ENCODE measurements around the gene SEPTIN12.

SEPTIN12 gene

GRCh38 chr16:4753227-4753626 is 34.9 kb downstream of the SEPTIN12 start:
- Histone ChIP-seq H3K27me3 (ENCODE audit: control insufficient read depth, insufficient read depth, low read length, poor library complexity, severe bottlenecking) (no peaks in the 10 kb centered on the region), H3K27ac (ENCODE audit: insufficient read depth, low read depth, low read length, poor library complexity, severe bottlenecking) (no peak overlapping the region), H3K9me3 (ENCODE audit: control insufficient read depth, low read length) (no peaks in the 10 kb centered on the region), H3K36me3 (ENCODE audit: control insufficient read depth, insufficient read depth, low read length) (peaks cover 34% of the 10 kb centered on the region), H3K4me3 (ENCODE audit: insufficient read depth, low read depth, low read length) (no peak overlapping the region), H3K4me1 (ENCODE audit: control insufficient read depth, insufficient read depth, low read length) (no peaks in the 10 kb centered on the region)
- WGBS, 2 experiments, result 93 to 96% methylated on average over 11 of the region's 11 CpGs

- H3K4me3 ChIP-seq (ENCODE audit: insufficient read depth, low read depth, low read length), result no peak overlapping the region
- peaks cover 2% of the 10 kb centered on the region for H3K4me1 ChIP-seq (ENCODE audit: control insufficient read depth, insufficient read depth, low read length)
- no peaks in the 10 kb centered on the region for H3K9me3 ChIP-seq (ENCODE audit: control insufficient read depth, low read length)
- H3K36me3 ChIP-seq (ENCODE audit: control insufficient read depth, insufficient read depth, low read length), result peaks cover 31% of the 10 kb centered on the region
- no peak overlapping the region for H3K27ac ChIP-seq (ENCODE audit: insufficient read depth, low read depth, low read length, poor library complexity, severe bottlenecking)
- WGBS, 2 experiments, result 96% methylated on average over 44 of the region's 44 CpGs
- no peaks in the 10 kb centered on the region for H3K27me3 ChIP-seq (ENCODE audit: control insufficient read depth, insufficient read depth, low read length, poor library complexity, severe bottlenecking)
These were observed 35.6 kb downstream of the SEPTIN12 start for GRCh38 chr16:4752351-4753100.

DNA sequence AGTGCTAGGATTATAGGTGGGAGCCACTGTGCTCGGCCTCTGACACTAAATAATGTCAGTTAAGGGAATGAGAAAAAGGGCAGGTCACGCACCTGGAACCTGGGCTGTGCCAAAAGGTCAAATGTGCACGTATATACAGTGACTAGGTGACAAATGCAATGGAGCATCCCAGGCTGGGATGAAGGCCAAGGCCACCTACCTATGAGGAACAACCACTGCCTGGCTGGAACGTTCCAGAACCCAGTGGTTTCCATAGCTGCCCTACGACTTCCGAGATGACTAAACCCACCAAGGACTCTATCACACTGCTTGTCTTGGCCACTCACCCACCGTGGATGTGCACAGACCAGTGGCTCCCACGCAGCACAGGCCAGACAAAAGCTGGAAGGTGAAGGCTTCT is 37.2 kb downstream of the SEPTIN12 start:
- H3K27ac ChIP-seq (ENCODE audit: insufficient read depth, low read depth, low read length, poor library complexity, severe bottlenecking), result no peak overlapping the region
- no peak overlapping the region for H3K4me3 ChIP-seq (ENCODE audit: insufficient read depth, low read depth, low read length)
- H3K9me3 ChIP-seq (ENCODE audit: control insufficient read depth, low read length), result no peaks in the 10 kb centered on the region
- H3K36me3 ChIP-seq (ENCODE audit: control insufficient read depth, insufficient read depth, low read length), result peaks cover 25% of the 10 kb centered on the region
- WGBS, 2 experiments, result 94 to 95% methylated on average over 8 of the region's 8 CpGs
- no peaks in the 10 kb centered on the region for H3K27me3 ChIP-seq (ENCODE audit: control insufficient read depth, insufficient read depth, low read length, poor library complexity, severe bottlenecking)
- peaks cover 15% of the 10 kb centered on the region for H3K4me1 ChIP-seq (ENCODE audit: control insufficient read depth, insufficient read depth, low read length)

- H3K36me3 ChIP-seq (ENCODE audit: control insufficient read depth, insufficient read depth, low read length), result peaks cover 15% of the 10 kb centered on the region
- H3K9me3 ChIP-seq (ENCODE audit: control insufficient read depth, low read length), result no peaks in the 10 kb centered on the region
- no peak overlapping the region for H3K27ac ChIP-seq (ENCODE audit: insufficient read depth, low read depth, low read length, poor library complexity, severe bottlenecking)
- no peaks in the 10 kb centered on the region for H3K27me3 ChIP-seq (ENCODE audit: control insufficient read depth, insufficient read depth, low read length, poor library complexity, severe bottlenecking)
- no peak overlapping the region for H3K4me3 ChIP-seq (ENCODE audit: insufficient read depth, low read depth, low read length)
- WGBS, 2 experiments, result 92% methylated on average over 10 of the region's 10 CpGs
- peaks cover 15% of the 10 kb centered on the region for H3K4me1 ChIP-seq (ENCODE audit: control insufficient read depth, insufficient read depth, low read length)
These were observed 38.4 kb downstream of the SEPTIN12 start for GRCh38 chr16:4749700-4750257.

- 92 to 95% methylated on average over 16 of the region's 16 CpGs for WGBS, 2 experiments
- Histone ChIP-seq H3K4me3 (ENCODE audit: insufficient read depth, low read depth, low read length) (no peak overlapping the region), H3K27me3 (ENCODE audit: control insufficient read depth, insufficient read depth, low read length, poor library complexity, severe bottlenecking) (no peaks in the 10 kb centered on the region), H3K27ac (ENCODE audit: insufficient read depth, low read depth, low read length, poor library complexity, severe bottlenecking) (no peak overlapping the region), H3K4me1 (ENCODE audit: control insufficient read depth, insufficient read depth, low read length) (peaks cover 15% of the 10 kb centered on the region), H3K9me3 (ENCODE audit: control insufficient read depth, low read length) (no peaks in the 10 kb centered on the region), H3K36me3 (ENCODE audit: control insufficient read depth, insufficient read depth, low read length) (peaks cover 12% of the 10 kb centered on the region)
These were observed 39.3 kb downstream of the SEPTIN12 start for GRCh38 chr16:4748682-4749411.

DNA sequence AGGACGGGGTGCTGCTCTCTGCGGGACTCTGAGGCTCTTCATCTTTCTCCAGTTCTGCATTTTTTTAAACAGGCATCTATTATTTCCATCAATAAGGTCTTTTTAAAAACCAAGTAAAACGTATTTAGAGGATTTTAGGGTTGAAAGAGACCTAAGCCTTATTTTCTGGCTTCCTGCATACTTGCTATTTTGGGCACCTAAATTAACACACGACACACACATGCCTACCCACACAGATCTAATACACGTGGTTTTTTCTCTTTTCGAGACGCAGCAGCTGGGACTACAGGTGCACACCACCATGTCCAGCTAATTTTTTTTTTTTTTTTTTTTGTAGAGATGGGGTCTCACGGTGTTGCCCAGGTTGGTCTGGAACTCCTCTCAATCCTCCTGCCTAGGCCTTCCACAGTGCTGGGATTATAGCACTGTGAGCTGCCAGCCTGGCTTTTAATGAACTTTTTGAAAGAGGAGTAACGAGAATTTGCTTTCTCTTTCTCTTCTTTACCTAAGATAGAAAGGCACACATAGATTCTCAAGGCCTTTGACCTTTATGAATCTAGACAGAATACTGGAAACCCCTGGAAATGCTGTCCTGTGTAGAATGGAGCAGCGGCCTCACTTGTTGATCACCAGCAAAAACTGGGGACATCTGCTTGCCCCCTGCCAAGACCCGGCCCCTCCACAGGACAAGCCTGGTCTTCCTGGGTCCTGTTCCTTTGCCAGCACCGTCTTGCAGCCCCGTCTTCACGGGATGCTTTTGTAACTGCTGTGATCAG is 40.1 kb downstream of the SEPTIN12 start:
- H3K4me1 ChIP-seq (ENCODE audit: control insufficient read depth, insufficient read depth, low read length), result peaks cover 15% of the 10 kb centered on the region
- peaks cover 9% of the 10 kb centered on the region for H3K36me3 ChIP-seq (ENCODE audit: control insufficient read depth, insufficient read depth, low read length)
- H3K4me3 ChIP-seq (ENCODE audit: insufficient read depth, low read depth, low read length), result no peak overlapping the region
- no peak overlapping the region for H3K27ac ChIP-seq (ENCODE audit: insufficient read depth, low read depth, low read length, poor library complexity, severe bottlenecking)
- no peaks in the 10 kb centered on the region for H3K9me3 ChIP-seq (ENCODE audit: control insufficient read depth, low read length)
- 92 to 94% methylated on average over 14 of the region's 14 CpGs for WGBS, 2 experiments
- no peaks in the 10 kb centered on the region for H3K27me3 ChIP-seq (ENCODE audit: control insufficient read depth, insufficient read depth, low read length, poor library complexity, severe bottlenecking)

DNA sequence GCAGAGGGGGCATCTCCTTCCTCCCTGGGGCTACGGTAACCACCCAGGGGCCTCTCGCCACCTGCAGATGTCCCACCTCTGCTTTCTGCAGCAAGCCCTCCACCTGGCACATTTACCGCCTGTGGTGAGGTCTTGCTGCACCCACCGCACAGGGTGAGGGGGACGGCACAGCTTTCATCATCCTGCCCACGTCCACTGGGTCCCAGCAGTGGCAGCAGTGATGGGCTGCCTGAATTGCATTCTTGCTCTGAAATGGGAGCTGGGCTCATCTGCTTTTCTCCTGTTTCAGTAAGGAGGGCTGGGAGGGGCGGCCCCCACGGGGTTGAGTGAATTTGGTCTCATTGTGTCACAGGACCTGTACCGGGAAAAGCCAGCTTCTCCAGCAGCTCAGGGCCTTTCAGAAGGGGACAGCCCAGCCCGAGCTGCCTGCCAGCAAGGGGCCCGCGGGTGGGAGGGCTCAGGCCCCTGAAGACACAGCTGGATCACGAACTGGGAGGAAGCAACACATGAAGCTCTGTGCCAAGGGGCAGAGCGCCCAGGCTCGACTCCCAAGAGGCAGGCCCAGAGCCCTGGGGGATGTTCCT is 41.1 kb downstream of the SEPTIN12 start:
- 68 to 69% methylated on average over 15 of the region's 15 CpGs for WGBS, 2 experiments
- H3K27ac ChIP-seq (ENCODE audit: insufficient read depth, low read depth, low read length, poor library complexity, severe bottlenecking), result no peak overlapping the region
- no peak overlapping the region for H3K4me3 ChIP-seq (ENCODE audit: insufficient read depth, low read depth, low read length)

GRCh38 chr16:4746215-4746614 is 41.9 kb downstream of the SEPTIN12 start:
- H3K27ac ChIP-seq (ENCODE audit: insufficient read depth, low read depth, low read length, poor library complexity, severe bottlenecking), result no peak overlapping the region
- no peaks in the 10 kb centered on the region for H3K27me3 ChIP-seq (ENCODE audit: control insufficient read depth, insufficient read depth, low read length, poor library complexity, severe bottlenecking)
- 95 to 96% methylated on average over 8 of the region's 8 CpGs for WGBS, 2 experiments
- no peak overlapping the region for H3K4me3 ChIP-seq (ENCODE audit: insufficient read depth, low read depth, low read length)
- no peaks in the 10 kb centered on the region for H3K36me3 ChIP-seq (ENCODE audit: control insufficient read depth, insufficient read depth, low read length)
- H3K4me1 ChIP-seq (ENCODE audit: control insufficient read depth, insufficient read depth, low read length), result peaks cover 15% of the 10 kb centered on the region
- H3K9me3 ChIP-seq (ENCODE audit: control insufficient read depth, low read length), result no peaks in the 10 kb centered on the region

More for the DNA sequence above, 41.1 kb downstream of the SEPTIN12 start:
- H3K36me3 ChIP-seq (ENCODE audit: control insufficient read depth, insufficient read depth, low read length), result peaks cover 7% of the 10 kb centered on the region
- no peaks in the 10 kb centered on the region for H3K27me3 ChIP-seq (ENCODE audit: control insufficient read depth, insufficient read depth, low read length, poor library complexity, severe bottlenecking)
- H3K4me1 ChIP-seq (ENCODE audit: control insufficient read depth, insufficient read depth, low read length), result peaks cover 15% of the 10 kb centered on the region
- no peaks in the 10 kb centered on the region for H3K9me3 ChIP-seq (ENCODE audit: control insufficient read depth, low read length)

DNA sequence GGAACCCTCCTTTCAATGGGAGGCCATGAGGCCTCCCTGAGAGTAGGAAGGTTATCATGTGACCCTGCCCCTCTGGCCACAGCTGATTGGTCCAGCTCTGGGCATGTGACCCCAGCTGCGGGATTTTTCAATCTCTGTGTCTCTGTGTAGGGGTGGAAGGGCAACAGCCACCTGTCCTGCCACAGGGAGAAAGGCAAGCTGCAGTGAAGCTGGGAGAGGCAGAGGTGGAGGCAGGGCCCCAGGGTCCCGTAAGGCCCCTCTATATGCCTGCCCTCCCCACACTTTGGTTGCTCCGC is 42.9 kb downstream of the SEPTIN12 start:
- Histone ChIP-seq H3K4me1 (ENCODE audit: control insufficient read depth, insufficient read depth, low read length) (peaks cover 15% of the 10 kb centered on the region), H3K27me3 (ENCODE audit: control insufficient read depth, insufficient read depth, low read length, poor library complexity, severe bottlenecking) (no peaks in the 10 kb centered on the region), H3K36me3 (ENCODE audit: control insufficient read depth, insufficient read depth, low read length) (no peaks in the 10 kb centered on the region), H3K4me3 (ENCODE audit: insufficient read depth, low read depth, low read length) (no peak overlapping the region), H3K27ac (ENCODE audit: insufficient read depth, low read depth, low read length, poor library complexity, severe bottlenecking) (no peak overlapping the region), H3K9me3 (ENCODE audit: control insufficient read depth, low read length) (no peaks in the 10 kb centered on the region)
- WGBS, 2 experiments, result 90% methylated on average over 3 of the region's 3 CpGs
